HG03175 (cell line): Measurements from ENCODE around the gene BYSL.

Experiments
- ATAC-seq: cut with Tn5 transposase; IDR thresholded peaks from one replicate; pipeline ENCODE4 v1.9.1; 2021; ENCODE audit warnings: mild to moderate bottlenecking, moderate library complexity; ENCODE audit not compliant: unreplicated experiment

The BYSL gene

GRCh38 chr6:41914343-41914742 lies 7.0 kb upstream of the BYSL start:
- no peak for ATAC-seq

- ATAC-seq, result no peak
These were observed 6.3 kb upstream of the BYSL start for GRCh38 chr6:41914869-41915530.

GRCh38 chr6:41917528-41917927 lies 3.8 kb upstream of the BYSL start:
- ATAC-seq, result no peak

GRCh38 chr6:41921712-41921998 lies 356 bp downstream of the BYSL start:
- ATAC-seq, result no peak

- no peak for ATAC-seq
These were observed 855 bp downstream of the BYSL start for GRCh38 chr6:41922154-41922553.

GRCh38 chr6:41927253-41927652 lies 6.0 kb downstream of the BYSL start:
- no peak for ATAC-seq

- ATAC-seq, result no peak
These were observed 8.6 kb downstream of the BYSL start for GRCh38 chr6:41929924-41930323.

- no peak for ATAC-seq
These were observed 10.5 kb downstream of the BYSL start for GRCh38 chr6:41931792-41932191.

- ATAC-seq, result no peak
These were observed 11.1 kb downstream of the BYSL start for GRCh38 chr6:41932378-41932777.

GRCh38 chr6:41934278-41935192 lies 13.2 kb downstream of the BYSL start:
- ATAC-seq, result no peak

GRCh38 chr6:41935193-41935574 lies 13.9 kb downstream of the BYSL start:
- ATAC-seq, result no peak

GRCh38 chr6:41935685-41936072 lies 14.4 kb downstream of the BYSL start:
- no peak for ATAC-seq

GRCh38 chr6:41936073-41936837 lies 15.0 kb downstream of the BYSL start:
- ATAC-seq, result peak; percentile 54

GRCh38 chr6:41937472-41937860 lies 16.2 kb downstream of the BYSL start:
- no peak for ATAC-seq

- no peak for ATAC-seq
These were observed 16.7 kb downstream of the BYSL start for GRCh38 chr6:41937861-41938574.

GRCh38 chr6:41938590-41939175 lies 17.4 kb downstream of the BYSL start:
- ATAC-seq, result no peak

GRCh38 chr6:41939176-41939847 lies 18.0 kb downstream of the BYSL start:
- ATAC-seq, result no peak

GRCh38 chr6:41939848-41940758 lies 18.8 kb downstream of the BYSL start:
- no peak for ATAC-seq

GRCh38 chr6:41940759-41941279 lies 19.5 kb downstream of the BYSL start:
- ATAC-seq, result peak; percentile 15
